NCI-H524 (cell line): Measurements from ENCODE around the gene ATP2C2.
A peak's percentile ranks its signal among the peaks of the same experiment; 100 is the strongest.
"Not testable (repeated sequence)": the region's sequence is repeated elsewhere in the genome, so short reads cannot be mapped to it uniquely, and the experiment has no call there.

Experiments
- DNase-seq, 2 experiments: peaks; one replicate each; lab custom pipeline; 2025; lab: John Stamatoyannopoulos, UW

The ATP2C2 gene

GRCh38 chr16:84396537-84397008 is 28.2 kb downstream of the ATP2C2 start:
- DNase-seq: no peak

- DNase-seq: no peak
These were observed 28.8 kb downstream of the ATP2C2 start for GRCh38 chr16:84397090-84397489.

GRCh38 chr16:84398701-84399100 is 30.4 kb downstream of the ATP2C2 start:
- no peak for DNase-seq

- not testable (repeated sequence) for DNase-seq
These were observed 31.6 kb downstream of the ATP2C2 start for GRCh38 chr16:84399912-84400311.

GRCh38 chr16:84403435-84403834 is 35.1 kb downstream of the ATP2C2 start:
- not testable (repeated sequence) for DNase-seq

- DNase-seq: no peak
These were observed 36.0 kb downstream of the ATP2C2 start for GRCh38 chr16:84404324-84404723.

- no peak for DNase-seq
These were observed 36.8 kb downstream of the ATP2C2 start for GRCh38 chr16:84404936-84405639.

GRCh38 chr16:84406006-84406963 is 37.9 kb downstream of the ATP2C2 start:
- DNase-seq: peak; percentile 16 to 36

GRCh38 chr16:84407588-84408313 is 39.4 kb downstream of the ATP2C2 start:
- DNase-seq: no peak

- no peak for DNase-seq
These were observed 40.0 kb downstream of the ATP2C2 start for GRCh38 chr16:84408314-84408690.

- DNase-seq: no peak
These were observed 40.5 kb downstream of the ATP2C2 start for GRCh38 chr16:84408856-84409255.

GRCh38 chr16:84410361-84411138 is 42.2 kb downstream of the ATP2C2 start:
- no peak for DNase-seq

- DNase-seq: no peak
These were observed 43.4 kb downstream of the ATP2C2 start for GRCh38 chr16:84411768-84412167.

GRCh38 chr16:84412262-84412661 is 43.9 kb downstream of the ATP2C2 start:
- DNase-seq: no peak

GRCh38 chr16:84413244-84414004 is 45.1 kb downstream of the ATP2C2 start:
- no peak for DNase-seq

GRCh38 chr16:84414789-84415326 is 46.5 kb downstream of the ATP2C2 start:
- no peak for DNase-seq

GRCh38 chr16:84416407-84417321 is 48.3 kb downstream of the ATP2C2 start:
- DNase-seq: peak in 1 of 2 experiments; percentile 19

GRCh38 chr16:84418056-84418849 is 49.9 kb downstream of the ATP2C2 start:
- no peak for DNase-seq
